ENCODE data around the gene EIF4ENIF1. TPM values are rescaled to one million over a fixed set of nuclear protein-coding genes. Genes with fewer than 3 reads are reported as not detected.
A peak's percentile ranks its signal among the peaks of the same experiment; 100 is the strongest.

Gene EIF4ENIF1
- polyA plus RNA-seq, 2 of the 4 experiments (the other 2 are of a cell fraction), result 10.3 to 15.5 TPM

DNA sequence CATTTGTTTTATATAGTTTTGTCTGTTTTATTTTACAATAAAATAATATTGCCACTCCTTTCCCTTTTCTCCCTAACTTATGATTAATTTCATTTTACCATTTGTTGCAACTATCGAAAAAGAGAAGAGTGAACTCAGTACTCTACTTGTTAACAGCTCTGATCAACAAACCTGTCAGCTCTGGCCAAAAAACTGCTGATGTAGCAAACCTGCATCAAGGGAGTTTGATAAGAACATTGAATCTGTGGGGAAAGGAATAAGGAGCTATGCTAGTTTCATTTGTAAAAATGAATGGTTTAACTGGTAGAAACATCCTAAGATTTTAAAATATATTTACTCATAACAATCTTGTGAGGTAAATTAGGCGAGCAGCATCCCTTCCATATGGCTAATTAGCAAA lies 42.9 kb downstream of the EIF4ENIF1 start:
- DNase-seq (ENCODE audit: low read depth in 1 of 2, low spot score in 1 of 2) (no peak), FAIRE-seq (no peak), ATAC-seq (no peak)
- TF ChIP-seq MAFK (IDR thresholded peaks at IDR 0.05; ENCODE audit: partially characterized antibody), result peak; percentile 92
- no peak for TF ChIP-seq ZSCAN20 (CRISPR knock-in tag; IDR thresholded peaks at IDR 0.05)
- TF ChIP-seq GATA3 (IDR thresholded peaks at IDR 0.05; ENCODE audit: borderline replicate concordance), result no peak
- TF ChIP-seq, protein P1, sequence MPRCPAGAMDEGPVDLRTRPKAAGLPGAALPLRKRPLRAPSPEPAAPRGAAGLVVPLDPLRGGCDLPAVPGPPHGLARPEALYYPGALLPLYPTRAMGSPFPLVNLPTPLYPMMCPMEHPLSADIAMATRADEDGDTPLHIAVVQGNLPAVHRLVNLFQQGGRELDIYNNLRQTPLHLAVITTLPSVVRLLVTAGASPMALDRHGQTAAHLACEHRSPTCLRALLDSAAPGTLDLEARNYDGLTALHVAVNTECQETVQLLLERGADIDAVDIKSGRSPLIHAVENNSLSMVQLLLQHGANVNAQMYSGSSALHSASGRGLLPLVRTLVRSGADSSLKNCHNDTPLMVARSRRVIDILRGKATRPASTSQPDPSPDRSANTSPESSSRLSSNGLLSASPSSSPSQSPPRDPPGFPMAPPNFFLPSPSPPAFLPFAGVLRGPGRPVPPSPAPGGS (IDR thresholded peaks at IDR 0.05), result no peak
- no peak overlapping the region for H3K27ac ChIP-seq
- ChIA-PET CTCF (interaction anchor here (0.7 to 1.2 kb wide), 2 partner anchors 10 to 13 kb away, joined by 3 to 4 read pairs; no protein-coding TSS in a partner anchor), POLR2A (no interaction called here)
- no peaks in the 10 kb centered on the region for H3K4me1 ChIP-seq
- no peaks in the 10 kb centered on the region for H3K9me3 ChIP-seq
- no peak overlapping the region for H3K4me2 ChIP-seq
- 90% methylated on average over 2 of the region's 2 CpGs for WGBS (ENCODE audit: missing lambda C conversion rate)
- H3K4me3 ChIP-seq, result no peak overlapping the region

DNA sequence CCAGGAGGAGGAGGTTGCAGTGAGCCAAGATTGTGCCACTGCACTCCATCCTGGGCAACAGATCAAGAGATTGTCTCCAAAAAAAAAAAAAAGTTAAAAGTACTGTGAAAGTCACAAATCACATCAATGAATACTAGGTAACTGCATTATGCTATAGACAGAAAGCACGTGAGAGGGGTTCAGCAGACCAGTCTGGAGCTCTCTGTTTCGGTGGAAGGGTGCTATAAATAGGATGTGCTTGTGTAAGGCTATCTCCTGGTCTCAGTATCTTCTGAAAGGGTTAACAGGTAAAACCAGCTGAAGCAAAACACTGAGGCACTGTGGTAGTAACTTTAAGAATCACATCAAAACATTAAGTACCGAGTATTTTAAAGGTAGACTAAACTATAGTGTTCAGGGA lies 43.4 kb downstream of the EIF4ENIF1 start:
- WGBS (ENCODE audit: missing lambda C conversion rate), result 81% methylated on average over 3 of the region's 3 CpGs
- ATAC-seq, result no peak
- no peak overlapping the region for H3K4me3 ChIP-seq
- FAIRE-seq, result no peak
- no peak for TF ChIP-seq HOXB13 (CRISPR knock-in tag; IDR thresholded peaks at IDR 0.05; ENCODE audit: low read depth)
- TF ChIP-seq ZNF302 (CRISPR knock-in tag; IDR thresholded peaks at IDR 0.05), result no peak
- no peak for TF ChIP-seq ESRRA (IDR thresholded peaks at IDR 0.05; ENCODE audit: borderline replicate concordance, low read length)
- TF ChIP-seq CBX8 (IDR thresholded peaks at IDR 0.05), result no peak
- TF ChIP-seq HDAC2 (IDR thresholded peaks at IDR 0.05), result no peak
- no peak for TF ChIP-seq RFX5 (IDR thresholded peaks at IDR 0.05)
- no peak for TF ChIP-seq ZC3H11A (IDR thresholded peaks at IDR 0.05)
- TF ChIP-seq POLR2AphosphoS2 (conservative IDR thresholded peaks at IDR 0.05; ENCODE audit: low read length), result no peak
- ChIA-PET POLR2A (no interaction called here), CTCF (interaction anchor here (0.7 to 1.2 kb wide), 2 partner anchors 11 to 13 kb away, joined by 3 to 4 read pairs; no protein-coding TSS in a partner anchor)
- H3K9me3 ChIP-seq, result no peaks in the 10 kb centered on the region
- H3K4me2 ChIP-seq, result no peak overlapping the region
- DNase-seq (ENCODE audit: low read depth in 1 of 2, low spot score in 1 of 2), result no peak
- H3K4me1 ChIP-seq, result no peaks in the 10 kb centered on the region
- no peak overlapping the region for H3K27ac ChIP-seq

DNA sequence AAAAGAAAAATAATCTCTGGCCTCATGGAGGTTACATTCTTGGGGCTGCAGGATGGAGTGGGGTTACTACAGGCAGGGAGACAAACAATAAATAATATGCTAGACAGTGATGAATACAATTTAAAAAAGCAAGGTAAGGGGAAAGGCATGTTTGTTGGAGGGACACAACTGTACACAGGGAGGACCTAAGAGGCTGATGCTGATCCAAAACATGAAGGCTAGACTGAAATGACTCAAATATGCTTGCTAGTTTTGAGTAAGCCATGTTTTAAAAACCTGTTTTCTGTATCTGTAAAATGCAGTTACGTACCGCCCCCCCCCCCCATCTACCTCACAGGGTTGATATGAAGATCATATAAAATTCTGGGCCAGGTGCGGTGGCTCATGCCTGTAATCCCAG lies 44.0 kb downstream of the EIF4ENIF1 start:
- H3K4me2 ChIP-seq, result no peak overlapping the region
- 62% methylated on average over 2 of the region's 3 CpGs for WGBS (ENCODE audit: missing lambda C conversion rate)
- H3K4me3 ChIP-seq, result no peak overlapping the region
- FAIRE-seq (no peak), ATAC-seq (no peak), DNase-seq (ENCODE audit: low read depth in 1 of 2, low spot score in 1 of 2) (no peak)
- no peaks in the 10 kb centered on the region for H3K9me3 ChIP-seq
- no peaks in the 10 kb centered on the region for H3K4me1 ChIP-seq
- no peak overlapping the region for H3K27ac ChIP-seq
- CTCF ChIA-PET, result no interaction called here
- POLR2A ChIA-PET, result no interaction called here
- TF ChIP-seq EHMT2 (IDR thresholded peaks at IDR 0.05; ENCODE audit: low read depth), result no peak
- TF ChIP-seq SMC3 (IDR thresholded peaks at IDR 0.05), result no peak
- TF ChIP-seq, protein P2, sequence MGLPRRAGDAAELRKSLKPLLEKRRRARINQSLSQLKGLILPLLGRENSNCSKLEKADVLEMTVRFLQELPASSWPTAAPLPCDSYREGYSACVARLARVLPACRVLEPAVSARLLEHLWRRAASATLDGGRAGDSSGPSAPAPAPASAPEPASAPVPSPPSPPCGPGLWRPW (IDR thresholded peaks at IDR 0.05), result no peak
- TF ChIP-seq CEBPB (IDR thresholded peaks at IDR 0.05), result no peak
- TF ChIP-seq, protein P3, sequence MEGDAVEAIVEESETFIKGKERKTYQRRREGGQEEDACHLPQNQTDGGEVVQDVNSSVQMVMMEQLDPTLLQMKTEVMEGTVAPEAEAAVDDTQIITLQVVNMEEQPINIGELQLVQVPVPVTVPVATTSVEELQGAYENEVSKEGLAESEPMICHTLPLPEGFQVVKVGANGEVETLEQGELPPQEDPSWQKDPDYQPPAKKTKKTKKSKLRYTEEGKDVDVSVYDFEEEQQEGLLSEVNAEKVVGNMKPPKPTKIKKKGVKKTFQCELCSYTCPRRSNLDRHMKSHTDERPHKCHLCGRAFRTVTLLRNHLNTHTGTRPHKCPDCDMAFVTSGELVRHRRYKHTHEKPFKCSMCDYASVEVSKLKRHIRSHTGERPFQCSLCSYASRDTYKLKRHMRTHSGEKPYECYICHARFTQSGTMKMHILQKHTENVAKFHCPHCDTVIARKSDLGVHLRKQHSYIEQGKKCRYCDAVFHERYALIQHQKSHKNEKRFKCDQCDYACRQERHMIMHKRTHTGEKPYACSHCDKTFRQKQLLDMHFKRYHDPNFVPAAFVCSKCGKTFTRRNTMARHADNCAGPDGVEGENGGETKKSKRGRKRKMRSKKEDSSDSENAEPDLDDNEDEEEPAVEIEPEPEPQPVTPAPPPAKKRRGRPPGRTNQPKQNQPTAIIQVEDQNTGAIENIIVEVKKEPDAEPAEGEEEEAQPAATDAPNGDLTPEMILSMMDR (IDR thresholded peaks at IDR 0.05), result no peak
- no peak for TF ChIP-seq SREBF2 (IDR thresholded peaks at IDR 0.05)
- no peak for TF ChIP-seq CHD4 (IDR thresholded peaks at IDR 0.05; ENCODE audit: borderline replicate concordance)
- no peak for TF ChIP-seq KDM5A (IDR thresholded peaks at IDR 0.05)
- TF ChIP-seq, protein P4, sequence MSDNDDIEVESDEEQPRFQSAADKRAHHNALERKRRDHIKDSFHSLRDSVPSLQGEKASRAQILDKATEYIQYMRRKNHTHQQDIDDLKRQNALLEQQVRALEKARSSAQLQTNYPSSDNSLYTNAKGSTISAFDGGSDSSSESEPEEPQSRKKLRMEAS (IDR thresholded peaks at IDR 0.05), result no peak
- no peak for TF ChIP-seq CHD2 (IDR thresholded peaks at IDR 0.05; ENCODE audit: low read length, partially characterized antibody)
- no peak for TF ChIP-seq ZFP36 (IDR thresholded peaks at IDR 0.05; ENCODE audit: borderline replicate concordance, partially characterized antibody)
- TF ChIP-seq BHLHE40 (IDR thresholded peaks at IDR 0.05; ENCODE audit: low read depth, low read length), result no peak

Data from A549 (cell line).